SK-N-SH (cell line): ENCODE data around the gene INHBE. TPM values are rescaled to one million over a fixed set of nuclear protein-coding genes. Genes with fewer than 3 reads are reported as not detected.

Experiments
- CTCF ChIA-PET: fragments of 300-600, 350-600 bp; formaldehyde crosslinking; extraction: SDS; loops from one replicate; lab custom pipeline; 2021; lab: Yijun Ruan, JAX
- POLR2A ChIA-PET: fragments of 350-600 bp; sonication (Branson Sonifier 250); formaldehyde crosslinking; extraction: SDS; loops from one replicate; lab custom pipeline; 2020; ENCODE audit warnings: antibody characterized with exemption, inconsistent platforms; lab: Yijun Ruan, JAX
- DNase-seq: peaks from one replicate; pipeline ENCODE4 v3.0.0; 2012
- H2AFZ ChIP-seq: fragments of 200-600 bp; sonication (generic); 2 replicates; pipeline ENCODE4 v1.8.1; 2016; ENCODE audit warnings: antibody characterized with exemption, mild to moderate bottlenecking, low read depth
- H3F3A ChIP-seq: fragments of 200-600 bp; sonication (generic); replicated peaks from 2 replicates; pipeline ENCODE3; 2016; ENCODE audit warnings: antibody characterized with exemption, mild to moderate bottlenecking; ENCODE audit not compliant: insufficient read depth
- H3K27ac ChIP-seq, 2 experiments: fragments of 200-500 bp in 1 of 2; fragments of 200-600 bp in 1 of 2; sonication (Bioruptor generic) in 1 of 2; sonication (generic), shearing (Covaris generic) in 1 of 2; 2 replicates each; pipeline versions ENCODE4 v1.5.1 to v1.6.1; 2014 to 2016; ENCODE audit warnings: low read depth in 2 of 2, inconsistent platforms in 1 of 2, low read length in 1 of 2, mild to moderate bottlenecking in 1 of 2, mixed read lengths in 1 of 2
- H3K27me3 ChIP-seq: fragments of 200-600 bp; sonication (generic), shearing (Covaris generic); 2 replicates; pipeline ENCODE4 v1.6.1; 2016; ENCODE audit warnings: mixed run types; ENCODE audit not compliant: insufficient read depth
- H3K36me3 ChIP-seq, 2 experiments: fragments of 200-500 bp in 1 of 2; fragments of 200-600 bp in 1 of 2; sonication (Bioruptor generic) in 1 of 2; sonication (generic) in 1 of 2; replicated peaks in 1 of 2; 2 replicates each; pipeline versions ENCODE3 to v1.5.1; 2014 to 2016; ENCODE audit warnings: low read length in 1 of 2, mild to moderate bottlenecking in 1 of 2; ENCODE audit not compliant: insufficient read depth in 2 of 2, control insufficient read depth in 1 of 2
- H3K4me1 ChIP-seq, 2 experiments: fragments of 200-500 bp in 1 of 2; fragments of 200-600 bp in 1 of 2; sonication (Bioruptor generic) in 1 of 2; sonication (generic), shearing (Covaris generic) in 1 of 2; 2 replicates each; pipeline versions ENCODE4 v1.5.1 to v1.6.1; 2014 to 2016; ENCODE audit warnings: low read depth in 1 of 2, low read length in 1 of 2, mixed run types in 1 of 2; ENCODE audit not compliant: insufficient read depth in 2 of 2, control insufficient read depth in 1 of 2
- H3K4me2 ChIP-seq: fragments of 200-600 bp; sonication (generic), shearing (Covaris generic); 2 replicates; pipeline ENCODE4 v1.6.1; 2017; ENCODE audit warnings: mixed run types
- H3K4me3 ChIP-seq, 2 experiments: fragments of 200-500 bp in 1 of 2; fragments of 200-600 bp in 1 of 2; sonication (Bioruptor generic) in 1 of 2; sonication (generic), shearing (Covaris generic) in 1 of 2; 2 replicates each; pipeline versions ENCODE4 v1.5.1 to v1.8.1; 2014 to 2016; ENCODE audit warnings: low read depth in 2 of 2, inconsistent platforms in 1 of 2, low read length in 1 of 2, mild to moderate bottlenecking in 1 of 2, mixed read lengths in 1 of 2, moderate library complexity in 1 of 2
- H3K79me2 ChIP-seq: fragments of 200-600 bp; sonication (generic); 2 replicates; pipeline ENCODE4 v1.8.1; 2017; ENCODE audit warnings: mild to moderate bottlenecking; ENCODE audit not compliant: insufficient read depth
- H3K9ac ChIP-seq: fragments of 200-600 bp; sonication (generic); 2 replicates; pipeline ENCODE4 v1.6.1; 2017; ENCODE audit warnings: mixed run types
- H3K9me2 ChIP-seq: fragments of 200-600 bp; sonication (generic); 2 replicates; pipeline ENCODE4 v1.6.1; 2017; ENCODE audit warnings: mixed run types
- H3K9me3 ChIP-seq: fragments of 200-600 bp; sonication (generic); 2 replicates; pipeline ENCODE4 v1.6.1; 2017; ENCODE audit warnings: mixed run types, mild to moderate bottlenecking, moderate library complexity
- H4K20me1 ChIP-seq: fragments of 200-600 bp; sonication (generic); 2 replicates; pipeline ENCODE4 v1.6.1; 2017; ENCODE audit warnings: mild to moderate bottlenecking, mixed run types; ENCODE audit not compliant: insufficient read depth
- GABPA ChIP-seq: IDR thresholded peaks from 2 replicates; pipeline ENCODE4 v1.4.0; 2012; ENCODE audit warnings: low read depth, mild to moderate bottlenecking
- GATA2 ChIP-seq: sonication (generic); formaldehyde crosslinking; IDR thresholded peaks from 2 replicates; pipeline ENCODE4 v1.5.0; 2020; ENCODE audit warnings: mild to moderate bottlenecking, missing genetic modification reagents
- MEF2A ChIP-seq: IDR thresholded peaks from 2 replicates; pipeline ENCODE4 v1.4.0; 2012; ENCODE audit warnings: low read depth, borderline replicate concordance
- NRF1 ChIP-seq: IDR thresholded peaks from 2 replicates; pipeline ENCODE4 v1.6.1; 2012; ENCODE audit warnings: low read depth, mild to moderate bottlenecking, low read length
- RCOR1 ChIP-seq: fragments of 150-350 bp; IDR thresholded peaks from 2 replicates; pipeline ENCODE4 v1.6.1; 2017; ENCODE audit warnings: antibody characterized with exemption, low read length
- RFX5 ChIP-seq: IDR thresholded peaks from 2 replicates; pipeline ENCODE4 v1.6.1; 2012; ENCODE audit warnings: mild to moderate bottlenecking, improper control_type of control experiment, low read length
- RXRA ChIP-seq: IDR thresholded peaks from 2 replicates; pipeline ENCODE4 v1.4.0; 2012; ENCODE audit warnings: low read depth, mild to moderate bottlenecking, borderline replicate concordance
- TEAD4 ChIP-seq: IDR thresholded peaks from 2 replicates; pipeline ENCODE4 v1.4.0; 2012; ENCODE audit warnings: mild to moderate bottlenecking, borderline replicate concordance; ENCODE audit not compliant: insufficient read depth
- WGBS: methylation state at CpG from one replicate; pipeline ENCODE4 v1.1.6; 2017; ENCODE audit warnings: low lambda C conversion rate; 5-methylcytosine and 5-hydroxymethylcytosine counted together
- polyA plus RNA-seq, 3 experiments: library from polyadenylated mRNA; depleted of rRNA; stranded (reverse); fragments of >200 nt; gene quantifications; 2 replicates each; pipeline ENCODE4 v1.2.3, GENCODE V29; 2012
- TF ChIP-seq, protein P1 (sequence below): IDR thresholded peaks from 2 replicates; pipeline ENCODE4; 2012
- TF ChIP-seq, protein P2 (sequence below): IDR thresholded peaks from 2 replicates; pipeline ENCODE4 v1.4.0; 2012; ENCODE audit warnings: low read depth, borderline replicate concordance
- TF ChIP-seq, protein P3 (sequence below): IDR thresholded peaks from 2 replicates; pipeline ENCODE4 v1.4.0; 2012; ENCODE audit warnings: low read depth
- TF ChIP-seq, protein P4 (sequence below): fragments of 150-350 bp; IDR thresholded peaks from 2 replicates; pipeline ENCODE4 v1.6.1; 2016; ENCODE audit warnings: mild to moderate bottlenecking, low read depth, low read length

INHBE gene
- polyA plus RNA-seq, 1 of the 3 experiments (the other 2 are of a cell fraction), result 0.03 TPM

DNA sequence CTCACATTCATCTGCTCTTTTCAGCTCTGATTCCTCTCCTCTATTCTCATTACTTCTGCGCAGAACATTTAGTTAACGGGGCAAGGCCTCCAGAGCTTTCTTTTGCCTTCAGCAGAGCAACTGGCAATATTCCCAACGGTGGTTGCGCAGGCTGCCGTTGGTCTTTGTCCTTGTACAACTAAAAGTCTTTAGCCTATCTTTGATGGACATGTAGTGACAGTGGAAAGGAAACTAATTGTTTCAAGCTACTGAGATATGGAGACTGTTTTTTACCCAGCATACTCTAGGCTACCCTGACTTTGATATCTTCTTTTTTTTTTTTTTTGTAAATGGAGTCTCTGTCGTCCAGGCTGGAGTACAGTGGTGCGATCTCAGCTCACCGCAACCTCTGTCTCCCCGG is 36.9 kb upstream of the INHBE start:
- H3K27me3 ChIP-seq, result no peaks in the 10 kb centered on the region
- POLR2A ChIA-PET, result interaction anchor here (1.1 kb wide), 1 partner anchor 12 kb away, joined by 4 read pairs; no protein-coding TSS in a partner anchor
- no peaks in the 10 kb centered on the region for H3K9me3 ChIP-seq
- no peak overlapping the region for H3K4me2 ChIP-seq
- H2AFZ ChIP-seq, result no peak overlapping the region
- H3K9me2 ChIP-seq, result no peaks in the 10 kb centered on the region
- 97% methylated on average over 9 of the region's 9 CpGs for WGBS
- TF ChIP-seq, protein P1, sequence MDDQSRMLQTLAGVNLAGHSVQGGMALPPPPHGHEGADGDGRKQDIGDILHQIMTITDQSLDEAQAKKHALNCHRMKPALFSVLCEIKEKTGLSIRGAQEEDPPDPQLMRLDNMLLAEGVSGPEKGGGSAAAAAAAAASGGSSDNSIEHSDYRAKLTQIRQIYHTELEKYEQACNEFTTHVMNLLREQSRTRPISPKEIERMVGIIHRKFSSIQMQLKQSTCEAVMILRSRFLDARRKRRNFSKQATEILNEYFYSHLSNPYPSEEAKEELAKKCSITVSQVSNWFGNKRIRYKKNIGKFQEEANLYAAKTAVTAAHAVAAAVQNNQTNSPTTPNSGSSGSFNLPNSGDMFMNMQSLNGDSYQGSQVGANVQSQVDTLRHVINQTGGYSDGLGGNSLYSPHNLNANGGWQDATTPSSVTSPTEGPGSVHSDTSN, result no peak
- TF ChIP-seq, protein P2, sequence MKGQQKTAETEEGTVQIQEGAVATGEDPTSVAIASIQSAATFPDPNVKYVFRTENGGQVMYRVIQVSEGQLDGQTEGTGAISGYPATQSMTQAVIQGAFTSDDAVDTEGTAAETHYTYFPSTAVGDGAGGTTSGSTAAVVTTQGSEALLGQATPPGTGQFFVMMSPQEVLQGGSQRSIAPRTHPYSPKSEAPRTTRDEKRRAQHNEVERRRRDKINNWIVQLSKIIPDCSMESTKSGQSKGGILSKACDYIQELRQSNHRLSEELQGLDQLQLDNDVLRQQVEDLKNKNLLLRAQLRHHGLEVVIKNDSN, result no peak
- TF ChIP-seq MEF2A (no peak), RCOR1 (no peak), RXRA (no peak), NRF1 (no peak), GABPA (no peak)
- TF ChIP-seq, protein P3, sequence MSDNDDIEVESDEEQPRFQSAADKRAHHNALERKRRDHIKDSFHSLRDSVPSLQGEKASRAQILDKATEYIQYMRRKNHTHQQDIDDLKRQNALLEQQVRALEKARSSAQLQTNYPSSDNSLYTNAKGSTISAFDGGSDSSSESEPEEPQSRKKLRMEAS, result no peak
- CTCF ChIA-PET, result interaction anchor here (0.8 to 2.0 kb wide), 6 partner anchors 35 to 235 kb away, joined by 3 to 5 read pairs (median 4); partner anchors contain the start of genes GLI1 and INHBE
- H3K4me1 ChIP-seq, result no peaks in the 10 kb centered on the region; a peak in 1 of 4 replicates
- H3K79me2 ChIP-seq, result peaks cover 80% of the 10 kb centered on the region
- H3K36me3 ChIP-seq, result no peaks in the 10 kb centered on the region
- no peak overlapping the region for H3K27ac ChIP-seq
- no peak overlapping the region for H3K9ac ChIP-seq
- DNase-seq, result no peak
- peaks cover 16% of the 10 kb centered on the region for H3F3A ChIP-seq
- no peak overlapping the region for H3K4me3 ChIP-seq
- 0 out of 2 replicates have a peak, but pooled peaks cover 6% of the 10 kb centered on the region for H4K20me1 ChIP-seq

DNA sequence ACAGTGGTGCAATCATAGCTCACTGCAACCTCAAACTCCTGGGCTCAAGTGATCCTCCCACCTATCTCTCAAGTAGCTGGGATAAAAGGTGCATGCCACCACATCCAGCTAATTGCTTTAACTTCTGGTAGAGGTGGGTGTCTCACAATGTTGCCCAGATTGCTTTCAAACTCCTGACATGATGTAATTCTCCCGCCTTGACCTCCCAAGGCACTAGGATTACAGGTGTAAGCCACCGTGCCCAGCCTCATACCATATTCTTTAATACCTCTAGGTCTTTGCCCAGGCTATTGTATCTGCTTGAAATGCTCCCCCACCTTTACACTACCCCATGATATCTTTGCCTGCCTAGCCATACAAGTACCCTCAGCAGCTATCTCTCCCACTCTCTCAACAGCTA is 35.6 kb upstream of the INHBE start:
- no peak overlapping the region for H3K4me3 ChIP-seq
- no peaks in the 10 kb centered on the region for H3K27me3 ChIP-seq
- no peaks in the 10 kb centered on the region; a peak in 1 of 4 replicates for H3K4me1 ChIP-seq
- POLR2A ChIA-PET, result no interaction called here
- 0 out of 2 replicates have a peak, but pooled peaks cover 6% of the 10 kb centered on the region for H4K20me1 ChIP-seq
- H3K36me3 ChIP-seq, result peaks cover 0 to 4% of the 10 kb centered on the region in 2 experiments
- H3K9me3 ChIP-seq, result no peaks in the 10 kb centered on the region
- WGBS, result 95% methylated on average over 2 of the region's 2 CpGs
- H2AFZ ChIP-seq, result no peak overlapping the region
- CTCF ChIA-PET, result interaction anchor here (0.7 to 2.0 kb wide), 4 partner anchors 11 to 40 kb away, joined by 3 to 5 read pairs (median 4); partner anchors contain the start of genes GLI1 and INHBE
- no peak for DNase-seq
- no peak overlapping the region for H3K4me2 ChIP-seq
- TF ChIP-seq RFX5 (no peak), TEAD4 (no peak), GATA2 (CRISPR knock-in tag) (no peak)
- TF ChIP-seq, protein P4, sequence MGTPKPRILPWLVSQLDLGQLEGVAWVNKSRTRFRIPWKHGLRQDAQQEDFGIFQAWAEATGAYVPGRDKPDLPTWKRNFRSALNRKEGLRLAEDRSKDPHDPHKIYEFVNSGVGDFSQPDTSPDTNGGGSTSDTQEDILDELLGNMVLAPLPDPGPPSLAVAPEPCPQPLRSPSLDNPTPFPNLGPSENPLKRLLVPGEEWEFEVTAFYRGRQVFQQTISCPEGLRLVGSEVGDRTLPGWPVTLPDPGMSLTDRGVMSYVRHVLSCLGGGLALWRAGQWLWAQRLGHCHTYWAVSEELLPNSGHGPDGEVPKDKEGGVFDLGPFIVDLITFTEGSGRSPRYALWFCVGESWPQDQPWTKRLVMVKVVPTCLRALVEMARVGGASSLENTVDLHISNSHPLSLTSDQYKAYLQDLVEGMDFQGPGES, result no peak
- no peak overlapping the region for H3K27ac ChIP-seq
- H3K79me2 ChIP-seq, result peaks cover 81% of the 10 kb centered on the region
- H3K9ac ChIP-seq, result no peak overlapping the region
- H3K9me2 ChIP-seq, result no peaks in the 10 kb centered on the region
- H3F3A ChIP-seq, result peaks cover 16% of the 10 kb centered on the region
